ENCODE results near the gene NPIPA5.
"Not testable (repeated sequence)": the region's sequence is repeated elsewhere in the genome, so short reads cannot be mapped to it uniquely, and the experiment has no call there.

Gene NPIPA5

DNA sequence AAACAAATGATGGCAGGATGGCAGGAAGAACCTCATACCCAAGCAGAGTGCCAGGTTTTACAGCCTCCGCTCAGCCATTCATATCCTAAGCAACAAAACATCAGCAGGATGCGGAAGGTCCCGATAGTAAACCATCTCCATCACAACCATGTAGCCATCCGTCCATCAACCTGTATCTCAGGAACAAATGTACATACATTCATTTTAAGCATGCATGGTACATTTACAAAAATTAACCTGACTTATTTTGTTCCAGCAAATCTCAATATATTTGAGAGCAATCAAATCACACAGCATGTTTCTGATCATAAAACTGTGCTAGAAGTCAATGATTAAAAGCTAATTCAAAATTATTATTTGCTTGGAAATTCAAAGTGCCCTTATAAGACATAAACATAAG lies at the start of gene NPIPA5:
TSS of gene NPIPA5 (minus strand) at position 101 of the 400 bp plus-strand sequence. CDS start at position 101, 0 bp downstream.
- not testable (repeated sequence) for DNase-seq

DNA sequence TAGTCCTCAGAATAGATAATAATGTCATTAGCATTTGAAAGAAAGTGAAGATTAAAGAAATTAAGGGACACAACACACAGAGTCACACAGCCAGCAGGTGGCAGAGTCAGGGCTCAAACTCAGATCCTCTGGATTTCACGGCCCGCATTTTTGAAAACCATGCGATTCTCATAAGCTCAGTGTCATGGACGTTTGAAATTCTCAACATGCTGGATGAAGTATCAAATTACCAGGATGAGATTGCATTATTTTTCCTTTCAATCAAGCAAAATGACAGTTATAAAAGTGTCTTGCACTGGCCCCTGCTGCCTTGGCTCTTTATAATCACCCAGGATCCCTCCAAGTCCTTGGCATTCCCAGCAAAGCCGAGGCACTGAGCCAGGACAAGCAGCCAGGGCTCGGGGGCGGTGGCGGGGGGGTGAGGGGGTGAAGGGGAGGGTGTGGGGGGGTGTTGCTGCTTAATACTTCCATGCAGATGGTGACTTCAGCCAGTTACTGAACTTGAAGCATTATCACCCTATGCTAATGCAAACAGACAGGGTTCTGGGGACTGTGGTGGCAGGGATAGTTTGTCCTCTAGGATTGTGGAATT lies 49.6 kb upstream of the NPIPA5 start:
- peak; percentile 58 for DNase-seq

DNA sequence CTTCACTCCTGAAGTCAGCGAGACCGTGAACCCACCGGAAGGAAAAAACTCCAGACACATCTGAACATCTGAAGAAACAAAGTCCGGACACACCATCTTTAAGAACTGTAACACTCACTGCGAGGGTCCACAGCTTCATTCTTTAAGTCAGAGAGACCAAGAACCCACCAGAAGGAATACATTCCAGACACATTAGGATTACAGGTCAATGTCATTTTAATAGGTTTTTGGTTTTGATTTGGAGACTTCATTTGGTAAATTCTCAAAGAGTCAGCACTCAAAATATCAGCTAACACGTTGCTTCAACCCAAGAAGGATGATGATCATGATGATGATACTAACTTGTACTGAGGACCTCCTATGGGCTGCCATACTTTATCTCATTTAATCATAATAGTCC lies 48.7 kb upstream of the NPIPA5 start:
- DNase-seq: no peak

DNA sequence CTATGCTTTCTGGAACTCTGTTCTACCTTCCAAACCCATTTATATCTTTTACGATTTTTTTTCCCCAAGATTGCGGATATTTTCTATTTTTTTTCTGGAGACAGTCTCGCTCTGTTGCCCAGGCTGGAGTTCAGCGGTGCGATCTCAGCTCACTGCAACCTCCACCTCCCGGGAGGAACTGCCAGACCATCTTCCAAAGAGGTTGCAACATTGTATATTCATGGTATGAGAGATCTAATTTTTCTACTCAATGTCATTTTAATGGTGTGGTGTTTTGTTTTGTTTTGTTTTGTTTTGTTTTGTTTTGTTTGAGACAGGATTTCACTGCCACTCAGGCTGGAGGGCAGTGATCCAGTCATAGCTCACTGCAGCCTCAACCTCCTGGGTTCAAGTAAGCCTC lies 47.8 kb upstream of the NPIPA5 start:
- no peak for DNase-seq

DNA sequence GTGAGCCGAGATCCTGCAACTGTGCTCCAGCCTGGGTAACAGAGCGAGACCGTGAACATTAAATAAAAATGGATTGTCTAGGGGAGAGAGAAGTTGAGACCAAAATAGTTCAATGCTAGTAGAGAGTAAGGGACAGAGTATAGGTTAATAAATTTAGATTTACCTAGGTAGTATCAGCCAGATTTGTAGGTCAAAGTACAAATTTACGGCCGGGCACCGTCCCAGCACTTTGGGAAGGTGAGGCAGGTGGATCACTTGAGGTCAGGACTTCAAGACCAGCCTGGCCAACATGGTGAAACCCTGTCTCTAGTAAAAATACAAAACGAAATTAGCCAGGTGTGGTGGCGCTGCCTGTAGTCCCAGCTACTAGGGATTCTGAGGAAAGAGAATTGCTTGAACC lies 44.1 kb upstream of the NPIPA5 start:
- no peak for DNase-seq

DNA sequence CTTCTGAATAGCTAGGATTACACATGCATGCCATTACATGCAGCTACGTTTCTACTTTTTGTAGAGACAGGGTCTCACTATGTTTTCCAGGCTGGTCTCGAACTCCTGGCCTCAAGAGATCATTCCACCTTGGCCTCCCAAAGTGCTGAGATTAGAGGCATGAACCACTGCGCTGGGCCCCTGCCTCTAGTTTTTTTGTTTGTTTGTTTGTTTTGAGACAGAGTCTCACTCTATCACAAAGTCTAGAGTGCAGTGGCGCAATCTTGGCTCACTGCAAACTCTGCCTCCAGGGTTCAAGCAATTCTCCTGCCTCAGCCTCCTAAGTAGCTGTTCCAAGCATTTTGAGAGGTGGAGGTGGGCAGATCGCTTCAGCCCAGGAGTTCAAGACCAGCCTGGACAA lies 43.6 kb upstream of the NPIPA5 start:
- DNase-seq: not testable (repeated sequence)

DNA sequence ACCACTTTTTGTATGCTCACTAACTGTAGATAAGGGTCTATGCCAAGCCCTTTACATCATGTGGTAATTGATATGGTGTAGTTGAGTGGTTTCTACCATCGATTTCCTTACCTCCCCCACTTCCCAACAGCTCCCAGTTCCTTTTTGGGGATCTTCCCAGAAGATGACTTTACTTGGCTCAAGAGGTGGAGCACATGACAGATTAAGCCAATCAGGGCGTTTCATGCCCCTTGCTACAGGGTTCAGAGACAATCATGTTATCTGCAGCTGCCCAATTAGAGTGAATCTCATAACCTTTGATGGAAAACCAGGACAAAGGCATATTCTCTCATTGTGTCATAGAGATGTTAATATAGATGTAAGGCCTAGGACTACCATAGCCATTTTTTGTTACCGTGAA lies 40.1 kb upstream of the NPIPA5 start:
- DNase-seq: no peak

DNA sequence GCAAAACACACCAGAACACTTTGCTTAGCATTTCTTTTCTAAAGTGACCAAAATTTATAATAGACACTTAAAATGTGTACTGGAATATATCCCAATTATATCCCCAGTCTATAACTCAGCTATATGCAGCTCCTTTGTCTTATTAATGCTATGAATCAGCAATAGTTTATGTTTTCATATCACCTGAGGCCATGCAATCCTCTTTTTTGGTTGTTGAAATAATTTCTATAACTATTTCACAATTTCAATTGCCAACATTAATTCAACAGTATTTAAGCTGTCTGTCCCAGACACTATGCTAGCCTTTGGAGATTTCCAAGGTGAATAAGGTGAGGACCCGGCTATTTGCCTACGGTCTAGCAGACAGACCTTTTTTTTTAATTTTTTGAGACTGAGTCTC lies 39.1 kb upstream of the NPIPA5 start:
- DNase-seq: no peak

DNA sequence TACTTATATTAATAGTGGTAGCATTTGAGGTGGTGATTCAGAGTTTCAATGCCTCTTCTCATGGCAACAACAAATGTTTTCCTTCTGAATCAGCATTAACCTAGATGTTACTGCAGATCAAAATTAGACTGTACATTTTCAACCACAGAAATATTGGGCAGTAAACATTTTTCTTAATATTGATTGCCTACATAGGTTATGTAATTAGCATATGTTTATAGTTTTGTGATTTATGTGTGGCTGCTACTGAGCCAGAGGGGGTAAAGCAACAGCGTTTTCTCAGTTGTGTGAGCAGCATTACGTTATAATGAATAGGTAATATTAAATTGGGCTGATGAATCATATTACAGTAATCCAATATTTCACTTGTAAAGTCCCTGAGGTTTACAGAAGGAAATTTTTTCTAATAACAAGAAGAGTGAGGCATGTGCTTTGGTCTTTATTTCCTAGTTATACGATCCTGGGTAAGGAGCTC lies 37.5 kb upstream of the NPIPA5 start:
- no peak for DNase-seq

DNA sequence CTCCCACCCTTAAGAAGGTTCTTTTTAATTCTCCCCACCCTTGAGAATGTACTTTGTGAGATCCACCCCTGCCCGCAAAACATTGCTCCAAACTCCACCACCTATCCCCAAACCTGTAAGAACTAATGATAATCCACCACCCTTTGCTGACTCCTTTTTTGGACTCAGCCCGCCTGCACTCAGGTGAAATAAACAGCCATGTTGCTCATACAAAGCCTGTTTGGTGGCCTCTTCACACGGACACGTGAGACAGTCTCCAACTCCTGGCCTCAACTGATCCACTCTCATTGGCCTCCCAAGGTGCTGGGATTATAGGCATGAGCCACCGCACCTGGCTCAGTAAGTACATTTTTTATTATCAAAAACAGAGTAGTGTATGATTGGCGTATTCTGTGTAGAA lies 31.4 kb upstream of the NPIPA5 start:
- DNase-seq: not testable (repeated sequence)

DNA sequence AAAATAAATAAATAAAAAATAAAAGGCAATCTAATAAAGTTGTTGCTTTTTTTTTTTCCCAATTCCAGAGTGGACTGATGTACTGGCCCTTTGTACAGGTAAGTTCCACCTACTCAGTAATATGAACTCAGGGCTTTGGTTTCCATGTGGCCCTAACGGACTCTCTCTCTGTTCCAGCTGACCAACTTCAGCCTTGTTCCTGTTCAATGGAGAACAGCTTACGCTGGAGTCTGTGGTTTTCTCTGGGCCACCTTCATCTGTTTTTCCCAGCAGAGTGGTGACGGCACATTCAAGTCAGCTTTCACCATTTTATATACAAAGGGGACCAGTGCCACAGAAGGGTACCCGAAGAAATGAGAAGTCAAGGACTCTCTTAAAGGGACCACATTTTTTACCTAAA lies 29.7 kb upstream of the NPIPA5 start:
- DNase-seq: not testable (repeated sequence)

DNA sequence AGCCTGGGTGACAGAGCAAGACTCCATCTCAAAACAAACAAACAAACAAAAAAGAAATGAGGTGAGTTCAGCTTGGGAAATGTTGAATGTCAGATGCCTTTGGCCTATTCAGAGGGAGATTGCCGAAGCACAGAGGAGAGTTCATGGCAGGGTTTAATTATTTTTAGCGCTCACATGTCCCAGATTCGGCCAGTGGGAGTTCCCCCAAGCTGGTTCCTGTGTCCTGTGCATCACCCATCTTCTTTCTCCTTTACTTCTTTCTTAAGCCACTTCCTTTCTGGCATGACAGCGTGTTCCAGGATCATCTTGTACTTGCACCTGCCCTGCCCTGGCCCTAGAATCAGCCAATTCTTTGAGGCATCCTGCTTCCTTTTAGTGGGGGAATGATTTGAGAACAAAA lies 26.7 kb upstream of the NPIPA5 start:
- DNase-seq: no peak

DNA sequence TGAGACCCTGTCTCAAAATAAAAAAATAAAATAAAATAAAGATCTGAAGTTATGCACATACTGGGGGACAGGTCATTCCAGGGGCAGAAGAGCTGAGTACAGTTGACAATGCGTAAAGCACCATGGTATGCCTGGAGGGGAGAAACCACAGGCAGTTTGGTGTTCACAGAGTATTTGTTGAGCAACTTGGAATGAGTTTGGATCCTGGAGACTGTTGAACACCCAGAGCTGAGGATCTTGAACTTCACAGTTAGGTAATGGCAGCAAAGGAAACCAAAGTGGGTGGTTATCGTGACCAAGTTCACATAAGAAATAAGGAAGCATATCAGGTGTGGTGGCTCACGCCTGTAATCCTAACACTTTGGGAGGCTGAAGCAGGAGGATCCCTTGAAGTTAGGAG lies 26.0 kb upstream of the NPIPA5 start:
- not testable (repeated sequence) for DNase-seq

DNA sequence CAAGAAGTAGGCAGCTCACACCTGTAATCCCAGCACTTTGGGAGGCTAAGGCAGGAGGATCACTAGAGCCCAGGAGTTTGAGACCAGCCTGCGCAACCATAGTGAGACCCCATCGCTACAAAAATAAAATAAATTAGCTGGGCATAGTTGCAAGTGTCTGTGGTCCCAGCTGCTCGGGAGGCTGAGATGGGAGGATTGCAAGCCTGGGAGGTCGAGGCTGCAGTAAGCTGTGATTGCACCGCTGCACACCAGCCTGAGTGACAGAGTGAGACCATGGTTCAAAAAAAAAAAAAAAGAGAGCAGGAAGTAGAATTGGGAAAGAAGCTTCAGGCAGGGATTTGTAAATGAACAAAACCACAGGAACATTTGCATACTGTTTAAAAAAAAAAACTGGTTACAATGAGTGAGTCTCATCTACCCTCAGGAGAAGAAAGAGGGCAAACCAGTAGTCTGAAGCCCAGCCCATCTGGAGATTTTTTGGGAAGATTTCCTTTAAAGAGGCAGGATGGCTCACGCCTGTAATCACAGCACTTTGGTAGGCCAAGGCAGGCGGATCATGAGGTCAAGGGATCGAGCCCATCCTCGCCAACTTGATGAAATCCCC lies 25.4 kb upstream of the NPIPA5 start:
- no peak for DNase-seq

DNA sequence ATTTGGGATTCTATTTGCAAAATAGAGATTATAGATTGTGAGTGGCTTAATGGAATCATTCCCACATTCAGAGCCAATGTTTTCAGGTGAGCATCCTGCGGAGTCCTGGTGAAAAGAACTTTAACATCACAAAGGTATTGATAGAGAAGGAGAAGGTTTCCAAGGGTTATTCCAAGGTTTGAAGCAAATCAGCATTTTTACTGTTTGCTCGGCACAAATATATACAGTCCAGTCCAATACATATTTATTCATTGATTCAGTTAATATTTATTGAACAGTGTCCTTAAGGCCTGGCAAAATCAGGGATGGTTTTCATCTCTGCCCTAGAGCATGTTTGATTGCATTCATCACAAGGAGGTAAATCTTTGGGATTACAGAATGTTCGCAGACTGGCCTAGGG lies 23.9 kb upstream of the NPIPA5 start:
- DNase-seq: no peak

DNA sequence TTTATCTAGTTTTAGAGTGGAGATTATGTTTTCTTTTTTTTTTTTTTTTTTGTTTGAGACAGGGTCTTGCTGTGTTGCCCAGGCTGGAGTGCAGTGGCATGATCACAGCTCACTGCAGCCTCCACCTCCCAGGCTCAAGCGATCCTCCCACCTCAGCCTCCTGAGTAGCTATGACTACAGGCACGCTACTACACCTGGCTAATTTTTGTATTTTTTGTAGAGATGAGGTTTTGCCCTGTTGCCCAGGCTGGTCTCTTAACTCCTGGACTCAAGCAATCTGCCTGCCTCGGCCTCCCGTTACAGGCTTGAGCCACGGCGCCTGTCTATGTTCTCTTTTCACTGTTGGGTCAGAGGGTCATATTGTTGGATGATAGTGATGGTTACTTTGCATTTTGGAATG lies 22.2 kb upstream of the NPIPA5 start:
- not testable (repeated sequence) for DNase-seq

DNA sequence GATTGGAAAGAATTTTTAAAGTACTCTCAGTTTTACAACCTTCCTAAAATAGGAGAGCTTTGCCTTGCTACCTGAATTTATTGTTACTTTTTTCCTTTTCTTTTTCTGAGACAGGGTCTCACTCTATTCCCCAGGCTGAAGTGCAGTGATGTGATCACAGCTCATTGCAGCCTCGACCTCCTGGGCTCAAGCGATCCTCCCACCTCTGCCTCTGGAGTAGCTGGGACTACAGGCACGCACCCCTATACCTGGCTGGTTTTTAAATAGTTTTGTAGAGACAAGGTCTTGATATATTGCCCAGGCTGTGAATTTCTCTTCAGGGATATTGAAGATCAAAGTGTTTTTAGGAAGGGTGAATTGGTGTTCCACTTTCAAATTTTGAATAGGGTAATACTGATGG lies 21.2 kb upstream of the NPIPA5 start:
- DNase-seq: no peak

DNA sequence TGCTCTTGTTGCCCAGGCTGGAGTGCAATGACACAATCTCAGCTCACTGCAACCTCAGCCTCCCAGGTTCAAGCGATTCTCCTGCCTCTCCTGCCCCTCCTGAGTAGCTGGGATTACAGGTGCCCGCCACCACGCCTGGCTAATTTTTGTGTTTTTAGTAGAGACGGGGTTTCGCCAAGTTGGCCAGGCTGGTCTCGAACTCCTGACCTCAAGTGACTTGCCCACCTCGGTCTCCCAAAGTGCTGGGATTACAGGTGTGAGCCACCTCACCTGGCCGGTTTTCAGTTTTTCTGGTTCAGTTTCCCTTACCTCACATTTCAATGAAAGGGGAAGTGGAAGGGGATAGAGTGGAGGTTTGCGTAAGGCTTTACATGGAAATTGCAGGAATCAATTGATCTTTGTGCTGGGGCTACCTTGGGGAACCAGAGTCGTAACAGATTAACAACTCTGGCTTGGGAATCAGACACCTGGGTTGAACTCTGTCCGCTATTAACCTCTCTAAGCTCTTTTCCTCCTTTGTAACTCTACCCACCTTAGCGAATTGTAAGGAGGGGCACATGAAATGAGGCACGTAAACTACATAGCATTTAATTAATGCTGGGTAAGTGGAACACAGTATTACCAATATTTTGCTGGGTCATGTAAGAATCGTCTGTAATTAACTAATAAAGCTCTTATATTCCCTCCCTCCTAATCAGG lies 20.7 kb upstream of the NPIPA5 start:
- no peak for DNase-seq

DNA sequence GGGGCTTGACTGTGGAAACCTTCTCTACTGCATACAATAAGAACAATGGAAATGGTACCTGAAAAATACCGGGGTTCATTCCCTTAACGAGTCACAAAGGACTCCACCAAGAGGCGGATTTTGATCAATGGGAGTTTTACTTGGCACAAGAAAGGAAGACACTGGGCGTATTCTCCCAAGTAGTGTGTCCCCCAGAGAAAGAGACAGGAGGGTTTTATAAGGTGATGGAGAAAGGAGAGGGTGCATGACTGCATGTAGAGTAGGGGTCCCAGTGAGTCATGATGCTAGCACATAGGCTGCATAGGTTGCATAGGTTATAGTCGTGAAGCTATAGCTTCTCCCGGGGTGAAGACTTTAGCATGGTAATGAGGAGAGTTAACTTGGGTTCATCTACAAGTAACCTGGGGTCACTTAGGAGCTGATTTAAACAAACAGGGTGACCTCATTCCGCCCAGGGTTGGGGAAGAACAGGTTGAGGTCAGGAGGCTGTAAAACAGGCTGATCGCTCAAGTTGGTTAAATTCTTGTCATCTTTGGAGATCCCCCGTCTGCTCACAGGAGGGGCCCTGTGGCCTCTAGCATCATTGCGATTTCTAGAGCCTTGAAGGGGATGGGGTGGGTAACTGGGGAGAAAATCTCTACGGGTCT lies 19.0 kb upstream of the NPIPA5 start:
- DNase-seq: no peak

DNA sequence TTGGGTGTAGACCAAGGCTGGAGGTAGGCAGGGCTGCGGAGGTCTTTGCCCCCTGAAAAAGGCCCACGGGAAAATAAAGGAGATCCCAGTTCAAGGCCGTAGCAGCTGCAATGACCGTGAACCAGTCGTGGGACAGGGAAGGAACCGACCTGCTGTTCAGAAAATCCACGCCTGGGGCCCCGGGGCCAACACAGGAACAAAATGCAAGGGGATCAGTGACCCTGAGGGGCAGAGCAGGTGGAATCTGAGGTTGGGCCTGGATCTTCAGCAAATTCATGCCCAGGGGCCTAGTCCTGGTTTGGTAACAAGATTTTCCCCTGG lies 18.4 kb upstream of the NPIPA5 start:
- not testable (repeated sequence) for DNase-seq

DNA sequence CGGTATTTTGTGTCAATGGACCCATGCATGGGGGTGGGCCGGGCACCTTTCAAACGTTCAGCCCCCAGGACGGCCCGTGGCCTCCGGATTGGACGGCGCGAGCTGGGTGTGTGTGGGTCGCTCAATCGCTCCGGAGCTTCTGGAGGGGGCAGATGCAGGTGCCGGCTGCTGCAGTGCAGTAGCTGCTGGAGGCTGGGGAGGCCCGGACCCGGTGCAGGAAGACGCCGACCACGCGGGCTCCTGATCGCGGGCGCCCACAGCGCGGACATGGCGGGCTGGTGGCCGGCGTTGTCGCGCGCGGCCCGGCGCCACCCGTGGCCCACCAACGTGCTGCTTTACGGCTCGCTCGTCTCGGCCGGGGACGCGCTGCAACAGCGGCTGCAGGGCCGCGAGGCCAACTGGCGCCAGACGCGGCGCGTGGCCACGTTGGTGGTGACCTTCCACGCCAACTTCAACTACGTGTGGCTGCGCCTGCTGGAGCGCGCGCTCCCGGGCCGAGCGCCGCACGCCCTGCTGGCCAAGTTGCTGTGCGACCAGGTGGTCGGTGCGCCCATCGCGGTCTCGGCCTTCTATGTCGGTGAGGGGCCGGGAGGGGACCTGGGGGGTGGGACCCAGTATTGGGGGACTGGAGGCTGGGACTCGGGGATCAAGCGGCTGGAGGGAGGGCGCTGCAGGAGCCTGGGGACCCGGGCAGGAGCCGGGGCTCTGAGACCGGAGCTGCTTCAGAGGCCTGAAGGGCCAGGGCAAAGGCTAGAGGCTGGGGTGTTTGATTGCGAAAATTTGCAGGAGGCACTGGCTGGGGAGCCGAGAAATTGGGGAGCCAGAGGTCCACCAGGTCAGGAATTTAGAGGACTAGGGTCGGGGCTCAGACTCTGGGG lies 17.8 kb upstream of the NPIPA5 start, which contains the start of gene MPV17L:
TSS of gene MPV17L (plus strand) at position 124 of the 878 bp plus-strand sequence. CDS start at position 268, 144 bp downstream.
- DNase-seq: not testable (repeated sequence)

DNA sequence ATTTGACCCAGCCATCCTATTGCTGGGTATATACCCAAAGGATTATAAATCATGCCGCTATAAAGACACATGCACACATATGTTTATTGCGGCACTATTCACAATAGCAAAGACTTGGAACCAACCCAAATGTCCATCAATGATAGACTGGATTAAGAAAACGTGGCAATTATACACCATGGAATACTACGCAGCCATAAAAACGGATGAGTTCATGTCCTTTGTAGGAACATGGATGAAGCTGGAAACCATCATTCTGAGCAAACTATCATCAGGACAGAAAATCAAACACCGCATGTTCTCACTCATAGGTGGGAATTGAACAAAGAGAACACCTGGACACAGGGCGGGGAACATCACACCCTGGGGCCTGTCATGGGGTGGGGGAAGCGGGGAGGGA lies 14.9 kb upstream of the NPIPA5 start:
- DNase-seq: not testable (repeated sequence)

DNA sequence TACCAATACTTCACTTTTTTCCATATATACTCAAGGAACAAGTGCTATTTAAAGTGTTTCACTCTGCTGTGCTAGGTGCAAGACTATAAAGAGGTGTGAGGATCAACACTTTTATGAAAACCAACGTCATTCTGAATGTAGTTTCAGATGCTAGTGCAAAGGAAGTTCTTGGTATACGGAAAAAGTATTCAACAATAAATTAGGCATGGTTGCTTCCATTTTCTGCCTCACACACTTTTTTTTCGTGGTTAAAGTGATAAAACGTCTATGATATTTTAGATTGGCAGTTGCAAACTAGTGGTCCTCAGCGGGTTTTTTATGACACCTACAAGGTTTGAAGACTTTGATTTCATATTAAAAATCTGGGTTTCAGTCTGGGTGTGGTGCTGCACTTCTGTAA lies 11.8 kb upstream of the NPIPA5 start:
- peak; percentile 13 for DNase-seq
